RWPE2 (cell line): Measurements from ENCODE around the gene RUSF1.

Source experiments
- ATAC-seq: fragments of 200-7000 bp; cut with Tn5 transposase; 3 replicates; pipeline ENCODE4 v1.9.1; 2021; ENCODE audit warnings: low read depth
- DNase-seq: peaks from one replicate; pipeline ENCODE4 v3.0.0-alpha.2; 2020; ENCODE audit warnings: low spot score
- H3K27ac ChIP-seq: fragments of 450-650 bp; 2 replicates; pipeline ENCODE4 v1.5.1; 2017; ENCODE audit warnings: mild to moderate bottlenecking; ENCODE audit not compliant: poor library complexity, severe bottlenecking
- H3K27me3 ChIP-seq: fragments of 250-450 bp; sonication (Bioruptor Pico); 2 replicates; pipeline ENCODE4 v1.5.1; 2021; ENCODE audit warnings: mild to moderate bottlenecking, moderate library complexity; ENCODE audit not compliant: insufficient read depth, poor library complexity, severe bottlenecking
- H3K36me3 ChIP-seq: fragments of 250-450 bp; sonication (Bioruptor Pico); 2 replicates; pipeline ENCODE4 v1.5.1; 2020; ENCODE audit warnings: low read depth, mild to moderate bottlenecking, moderate library complexity
- H3K4me1 ChIP-seq: fragments of 250-450 bp; sonication (Bioruptor Pico); 2 replicates; pipeline ENCODE4 v1.5.1; 2021; ENCODE audit warnings: mild to moderate bottlenecking, moderate library complexity; ENCODE audit not compliant: insufficient read depth, poor library complexity, severe bottlenecking
- H3K4me3 ChIP-seq: fragments of 250-450 bp; sonication (Bioruptor Pico); 2 replicates; pipeline ENCODE4 v1.5.1; 2021; ENCODE audit warnings: mild to moderate bottlenecking, moderate library complexity; ENCODE audit not compliant: severe bottlenecking
- H3K9me3 ChIP-seq: fragments of 250-450 bp; sonication (Bioruptor Pico); 2 replicates; pipeline ENCODE4 v1.5.1; 2021; ENCODE audit warnings: mild to moderate bottlenecking, moderate library complexity; ENCODE audit not compliant: severe bottlenecking
- CTCF ChIP-seq: fragments of 450-650 bp; IDR thresholded peaks from one replicate; pipeline ENCODE4 v1.5.1; 2017; ENCODE audit warnings: mild to moderate bottlenecking, moderate library complexity; ENCODE audit not compliant: poor library complexity, severe bottlenecking

Gene RUSF1

GRCh38 chr16:31461921-31462804 lies 46.0 kb downstream of the RUSF1 start:
- H3K27me3 ChIP-seq = no peaks in the 10 kb centered on the region
- no peak overlapping the region for H3K4me3 ChIP-seq
- no peak overlapping the region for H3K27ac ChIP-seq
- no peak for TF ChIP-seq CTCF
- no peaks in the 10 kb centered on the region for H3K9me3 ChIP-seq
- DNase-seq = peak; percentile 56
- peaks cover 10% of the 10 kb centered on the region for H3K4me1 ChIP-seq
- no peak for ATAC-seq
- peaks cover 8% of the 10 kb centered on the region; the same call in 1 of the 2 replicates for H3K36me3 ChIP-seq

DNA sequence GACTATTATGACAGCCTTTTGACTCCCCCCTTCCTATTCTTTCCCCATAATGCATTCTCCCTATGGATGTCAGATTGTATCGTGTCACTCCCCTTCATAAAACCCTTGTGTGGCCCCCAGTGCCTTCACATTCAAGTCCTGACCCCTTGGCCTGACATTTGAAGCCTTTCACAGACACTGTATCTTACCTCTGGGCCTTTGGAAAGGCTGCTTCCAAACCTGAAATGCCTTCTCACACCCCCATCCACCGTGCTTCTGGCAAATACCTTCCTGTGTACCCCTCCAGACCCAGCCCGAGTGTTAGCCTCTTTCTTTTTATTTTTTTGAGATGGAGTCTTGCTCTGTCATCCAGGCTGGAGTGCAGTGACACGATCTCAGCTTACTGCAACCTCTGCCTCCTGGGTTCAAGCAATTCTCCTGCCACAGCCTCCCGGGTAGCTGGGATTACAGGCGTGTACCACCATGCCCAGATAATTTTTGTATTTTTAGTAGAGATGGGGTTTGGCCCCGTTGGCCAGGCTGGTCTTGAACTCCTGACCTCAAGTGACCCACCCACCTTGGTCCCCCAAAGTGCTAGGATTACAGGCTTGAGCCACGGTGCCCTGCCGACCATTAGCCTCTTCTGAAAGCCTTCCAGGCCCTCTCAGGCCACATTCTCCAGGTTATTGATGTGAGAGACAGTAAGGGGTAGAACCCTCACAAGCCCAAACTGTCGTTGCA lies 46.8 kb downstream of the RUSF1 start:
- H3K9me3 ChIP-seq = no peaks in the 10 kb centered on the region
- no peaks in the 10 kb centered on the region for H3K27me3 ChIP-seq
- no peak overlapping the region for H3K4me3 ChIP-seq
- H3K36me3 ChIP-seq = peaks cover 12% of the 10 kb centered on the region; the same call in 1 of the 2 replicates
- H3K4me1 ChIP-seq = peaks cover 13% of the 10 kb centered on the region
- DNase-seq (peak; percentile 4), ATAC-seq (no peak)
- no peak for TF ChIP-seq CTCF
- no peak overlapping the region for H3K27ac ChIP-seq

DNA sequence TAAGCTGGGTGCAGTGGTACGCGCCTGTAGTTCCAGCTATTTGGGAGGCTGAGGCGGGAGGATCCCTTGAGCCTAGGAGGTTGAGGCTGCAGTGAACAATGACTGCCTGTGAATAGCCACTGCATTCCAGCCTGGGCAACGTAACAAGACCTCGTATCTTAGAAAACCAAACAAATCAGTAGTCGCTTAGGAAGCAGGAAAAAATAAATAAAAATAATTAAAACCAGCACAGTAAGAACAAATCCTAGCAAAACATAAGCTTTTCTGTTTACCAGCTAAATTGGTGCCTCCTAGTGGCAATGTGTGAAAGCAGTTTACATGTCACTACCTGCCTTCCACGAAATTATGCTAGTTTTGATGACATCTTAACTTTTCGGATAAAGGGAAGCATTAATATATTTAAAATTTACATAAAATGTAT lies 47.6 kb downstream of the RUSF1 start:
- Histone ChIP-seq H3K9me3 (no peaks in the 10 kb centered on the region), H3K4me3 (peak overlapping the region; percentile 74), H3K36me3 (peaks cover 10% of the 10 kb centered on the region; the same call in 1 of the 2 replicates), H3K27me3 (no peaks in the 10 kb centered on the region), H3K4me1 (peaks cover 13% of the 10 kb centered on the region), H3K27ac (peak overlapping the region; percentile 81)
- DNase-seq = no peak
- no peak for ATAC-seq
- TF ChIP-seq CTCF = peak; percentile 77

DNA sequence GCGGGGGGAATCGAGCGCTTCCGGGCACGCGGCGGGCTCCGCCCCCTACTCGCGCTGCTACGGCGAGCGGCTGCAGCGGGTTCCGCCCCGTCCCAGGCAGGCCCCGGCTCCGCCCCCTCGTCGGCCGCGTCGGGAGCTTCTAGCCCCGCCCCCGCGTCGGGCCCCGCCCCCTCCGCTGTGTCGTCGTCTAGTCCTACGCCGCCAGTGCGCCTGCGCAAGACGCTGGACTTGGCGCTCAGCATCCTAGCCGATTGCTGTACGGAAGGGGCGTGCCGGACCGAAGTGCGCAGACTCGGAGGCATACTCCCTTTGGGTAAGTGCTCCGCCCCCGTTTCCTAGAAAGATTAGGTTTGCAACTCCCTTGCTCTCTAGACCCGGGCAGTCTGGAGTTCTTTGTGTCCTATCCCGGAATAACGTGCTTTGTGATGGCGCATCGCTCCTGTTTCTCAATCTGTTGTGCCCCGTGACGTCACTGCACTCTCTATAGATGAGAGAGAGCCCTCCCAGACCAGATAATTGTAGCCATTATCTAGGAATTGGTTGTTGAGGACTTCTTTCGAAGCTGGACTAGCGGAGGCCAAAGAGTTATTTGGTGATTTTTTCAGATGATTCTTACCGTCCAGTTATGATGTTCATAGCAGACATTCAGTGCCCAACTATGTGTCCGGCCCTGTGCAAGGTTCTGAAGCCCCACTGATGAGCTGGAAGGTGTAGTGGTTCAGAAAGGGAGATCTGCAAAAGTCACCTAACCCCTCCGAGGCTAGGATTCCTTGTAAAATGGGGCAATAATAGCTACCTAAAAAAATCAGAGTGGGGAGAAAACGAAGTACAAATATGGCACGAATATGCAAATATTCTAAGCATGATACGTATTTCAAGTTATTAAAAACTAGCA lies 48.3 kb downstream of the RUSF1 start:
- Histone ChIP-seq H3K27ac (peak overlapping the region; percentile 81), H3K4me3 (peak overlapping the region; percentile 74), H3K4me1 (peaks cover 13% of the 10 kb centered on the region), H3K36me3 (peaks cover 9% of the 10 kb centered on the region; the same call in 1 of the 2 replicates), H3K27me3 (no peaks in the 10 kb centered on the region), H3K9me3 (no peaks in the 10 kb centered on the region)
- TF ChIP-seq CTCF = no peak
- DNase-seq (peak; percentile 100), ATAC-seq (peak; percentile 71)
